Smooth muscle cell of trachea (primary cell): Measurements from ENCODE around the gene MAG. TPM values are rescaled to one million over a fixed set of nuclear protein-coding genes. Genes with fewer than 3 reads are reported as not detected.

Experiments
- total RNA-seq: library from RNA; depleted of rRNA; stranded (reverse); fragments of >200 nt; gene quantifications from 2 replicates; pipeline ENCODE4 v1.2.1, GENCODE V29; 2014

Gene MAG, protein sequence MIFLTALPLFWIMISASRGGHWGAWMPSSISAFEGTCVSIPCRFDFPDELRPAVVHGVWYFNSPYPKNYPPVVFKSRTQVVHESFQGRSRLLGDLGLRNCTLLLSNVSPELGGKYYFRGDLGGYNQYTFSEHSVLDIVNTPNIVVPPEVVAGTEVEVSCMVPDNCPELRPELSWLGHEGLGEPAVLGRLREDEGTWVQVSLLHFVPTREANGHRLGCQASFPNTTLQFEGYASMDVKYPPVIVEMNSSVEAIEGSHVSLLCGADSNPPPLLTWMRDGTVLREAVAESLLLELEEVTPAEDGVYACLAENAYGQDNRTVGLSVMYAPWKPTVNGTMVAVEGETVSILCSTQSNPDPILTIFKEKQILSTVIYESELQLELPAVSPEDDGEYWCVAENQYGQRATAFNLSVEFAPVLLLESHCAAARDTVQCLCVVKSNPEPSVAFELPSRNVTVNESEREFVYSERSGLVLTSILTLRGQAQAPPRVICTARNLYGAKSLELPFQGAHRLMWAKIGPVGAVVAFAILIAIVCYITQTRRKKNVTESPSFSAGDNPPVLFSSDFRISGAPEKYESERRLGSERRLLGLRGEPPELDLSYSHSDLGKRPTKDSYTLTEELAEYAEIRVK
- total RNA-seq, result not detected in 2 replicates

GRCh38 chr19:35291916-35292315 is at the start of gene MAG:
Gene MAG, plus strand, starts transcription at chr19:35292161. Its CDS starts 3,248 bp downstream, at chr19:35295409.

DNA sequence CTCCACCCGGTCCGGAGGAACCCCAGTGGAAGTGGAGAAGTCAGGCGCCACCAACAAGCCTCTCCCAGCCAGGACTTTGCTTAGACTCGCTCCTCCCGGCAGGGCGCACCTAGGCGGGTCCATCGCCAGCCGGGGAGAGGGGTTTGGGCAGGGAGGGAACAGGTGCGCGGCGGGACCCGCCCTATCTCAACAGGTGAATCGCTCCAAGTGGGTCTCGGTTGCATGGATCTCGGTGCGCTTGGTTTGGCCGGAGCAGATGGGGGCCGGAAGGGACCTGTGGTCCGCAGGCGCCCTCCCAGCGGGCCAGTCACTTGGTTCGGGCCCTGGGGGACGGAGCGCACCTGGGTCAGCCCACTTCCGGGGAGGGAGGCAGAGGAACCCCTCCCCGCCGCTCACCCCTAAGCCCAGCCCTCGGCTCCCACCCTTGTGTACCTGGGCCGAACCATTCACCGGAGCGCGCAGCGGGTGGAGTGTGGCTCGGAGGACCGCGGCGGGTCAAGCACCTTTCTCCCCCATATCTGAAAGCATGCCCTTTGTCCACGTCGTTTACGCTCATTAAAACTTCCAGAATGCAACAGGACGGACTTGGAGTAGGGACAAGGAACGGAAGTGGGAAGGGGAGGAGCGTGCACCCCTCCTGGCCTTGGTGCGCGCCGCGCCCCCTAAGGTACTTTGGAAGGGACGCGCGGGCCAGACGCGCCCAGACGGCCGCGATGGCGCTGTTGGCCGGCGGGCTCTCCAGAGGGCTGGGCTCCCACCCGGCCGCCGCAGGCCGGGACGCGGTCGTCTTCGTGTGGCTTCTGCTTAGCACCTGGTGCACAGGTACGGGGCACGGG is 43.4 kb upstream of the MAG start, which contains the start of gene LSR:
LSR (plus strand) TSS at position 693 of the 836 bp plus-strand sequence; CDS start at position 714, 21 bp downstream.

DNA sequence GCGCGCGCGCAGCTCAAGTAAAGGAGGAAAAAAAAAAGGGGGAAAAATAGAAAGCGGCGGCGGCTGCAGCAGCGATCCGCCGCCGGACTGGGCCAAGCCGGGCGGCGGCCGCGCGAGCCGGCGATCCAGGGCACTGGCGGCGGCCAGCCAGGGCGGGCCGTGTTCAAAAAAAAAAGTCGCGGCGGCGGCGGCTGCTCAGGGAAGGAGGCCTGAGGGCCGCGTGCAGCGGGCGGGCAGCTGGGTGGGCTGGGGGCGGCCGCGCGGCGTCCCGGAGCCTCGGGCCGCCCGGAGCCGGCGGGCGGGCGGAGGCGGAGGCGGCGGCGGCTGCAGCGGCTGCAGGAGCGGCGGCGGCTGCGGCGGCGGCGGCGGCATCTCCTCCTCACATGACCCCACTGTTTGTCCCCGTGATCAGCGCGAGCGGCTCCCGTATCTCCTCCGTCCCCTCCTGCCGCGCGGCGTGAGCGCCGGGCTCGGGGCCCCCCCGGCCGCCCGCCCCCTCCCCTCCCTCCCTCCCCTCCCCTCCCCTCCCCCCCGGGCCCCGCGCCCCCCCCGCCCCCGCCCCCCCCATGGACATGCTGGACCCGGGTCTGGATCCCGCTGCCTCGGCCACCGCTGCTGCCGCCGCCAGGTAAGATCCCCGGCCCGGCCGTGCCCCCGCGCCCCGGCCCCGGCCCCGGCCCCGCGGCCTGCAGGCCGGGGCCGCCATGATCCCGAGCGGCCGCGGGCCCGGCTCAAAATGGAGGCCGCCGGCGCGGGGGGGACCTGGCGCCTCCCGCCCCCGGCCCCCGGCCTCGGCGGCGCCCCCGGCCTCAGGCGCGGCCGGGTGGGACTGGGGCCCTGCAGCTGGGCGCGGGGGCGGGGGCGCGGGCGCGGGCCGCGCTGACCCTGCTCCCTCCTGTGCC is 23.2 kb upstream of the MAG start, which contains the start of gene USF2:
USF2 (plus strand) TSS at position 427 of the 902 bp plus-strand sequence; CDS start at position 567, 140 bp downstream.

GRCh38 chr19:35328851-35329285 is 36.9 kb downstream of the MAG start, which contains the start of gene CD22:
Gene CD22, plus strand, starts transcription at chr19:35329187. Its CDS starts 2,854 bp downstream, at chr19:35332041.

GRCh38 chr19:35347171-35347929 is 55.4 kb downstream of the MAG start, which contains the start of gene FFAR1:
Gene FFAR1, plus strand, starts transcription at chr19:35347902. Its CDS starts 3,650 bp downstream, at chr19:35351552.

GRCh38 chr19:35357867-35358573 is 66.1 kb downstream of the MAG start, which contains the start of gene FFAR3:
Gene FFAR3, plus strand, starts transcription at chr19:35358460. Its CDS starts 431 bp downstream, at chr19:35358891.

Other genes with a start within 250 kb of the MAG start
- gene FXYD3, start 176.3 kb upstream of the MAG start, total RNA-seq, result not detected in 2 replicates
- 0.29 and 1.7 TPM in 2 replicates for gene LGI4, start 157.1 kb upstream of the MAG start, total RNA-seq
- 0.44 and 5.8 TPM in 2 replicates for gene FXYD1, start 153.3 kb upstream of the MAG start, total RNA-seq
- not detected in 2 replicates for gene FXYD7, start 148.9 kb upstream of the MAG start, total RNA-seq
- 23.3 and 44.5 TPM in 2 replicates for gene FXYD5, start 137.4 kb upstream of the MAG start, total RNA-seq
- not detected in 2 replicates for gene FAM187B, start 63.4 kb upstream of the MAG start, total RNA-seq
- 0.29 and 0.66 TPM in 2 replicates for gene LSR, start 43.2 kb upstream of the MAG start, total RNA-seq
- gene USF2, start 23.2 kb upstream of the MAG start, total RNA-seq, result 45.2 and 68.0 TPM in 2 replicates
- gene HAMP, start 9.6 kb upstream of the MAG start, total RNA-seq, result under 0.01 and 0.15 TPM in 2 replicates
- gene CD22, start 37.0 kb downstream of the MAG start, total RNA-seq, result not detected in 2 replicates
- gene FFAR1, start 55.7 kb downstream of the MAG start, total RNA-seq, result not detected in 2 replicates
- not detected in 2 replicates for gene FFAR3, start 66.3 kb downstream of the MAG start, total RNA-seq
- not detected in 2 replicates for gene GPR42, start 78.9 kb downstream of the MAG start, total RNA-seq
- gene FFAR2, start 156.1 kb downstream of the MAG start, total RNA-seq, result not detected in 2 replicates
- not detected in 2 replicates for gene KRTDAP, start 198.3 kb downstream of the MAG start, total RNA-seq
- 6.4 and 13.6 TPM in 2 replicates for gene DMKN, start 221.5 kb downstream of the MAG start, total RNA-seq
- 2.9 and 10.6 TPM in 2 replicates for gene SBSN, start 236.2 kb downstream of the MAG start, total RNA-seq
- 0.17 TPM in 1 of 2 replicates, not detected in the other for gene GAPDHS, start 241.3 kb downstream of the MAG start, total RNA-seq